Naive thymus-derived CD4-positive, alpha-beta T cell (primary cell): ENCODE data around the gene ARHGAP18. TPM values are rescaled to one million over a fixed set of nuclear protein-coding genes. Genes with fewer than 3 reads are reported as not detected.

Experiments
- ATAC-seq: fragments of 150-1000 bp; cut with Tn5 transposase; 2 replicates; pipeline ENCODE4 v1.10.0; 2021; ENCODE audit warnings: mild to moderate bottlenecking, moderate library complexity
- CTCF ChIA-PET: fragments of 350-600 bp; sonication (Branson Sonifier 250); formaldehyde crosslinking; loops from one replicate; lab custom pipeline; 2021; ENCODE audit warnings: antibody characterized with exemption; lab: Charles Lee
- POLR2A ChIA-PET: fragments of 350-600 bp; sonication (Branson Sonifier 250); formaldehyde crosslinking; loops from one replicate; lab custom pipeline; 2021; ENCODE audit warnings: antibody characterized with exemption, inconsistent platforms; lab: Charles Lee
- DNase-seq, 9 donors: peaks; one replicate each; pipeline versions ENCODE4 v3.0.0 to v3.0.0-alpha.2; 2020 to 2022; ENCODE audit warnings: mixed read lengths in 1 of 9
- H3K27ac ChIP-seq: one replicate; pipeline ENCODE4 v1.7.0; 2013; ENCODE audit warnings: mild to moderate bottlenecking, low read depth, low read length, moderate library complexity
- H3K27me3 ChIP-seq, 2 donors: one replicate each; pipeline ENCODE4 v1.7.0; 2013; ENCODE audit warnings: low read length in 2 of 2, mild to moderate bottlenecking in 2 of 2, moderate library complexity in 2 of 2; ENCODE audit not compliant: control insufficient read depth in 2 of 2, insufficient read depth in 2 of 2
- H3K36me3 ChIP-seq, 3 experiments: 1 replicate in 2 of 3; 2 replicates in 1 of 3; pipeline ENCODE4 v1.7.0; 2013; ENCODE audit warnings: low read length in 3 of 3, mild to moderate bottlenecking in 3 of 3, moderate library complexity in 1 of 3; ENCODE audit not compliant: insufficient read depth in 3 of 3, control insufficient read depth in 2 of 3
- H3K4me1 ChIP-seq, 2 donors: one replicate each; pipeline ENCODE4 v1.7.0; 2013; ENCODE audit warnings: low read length in 2 of 2, mild to moderate bottlenecking in 2 of 2, moderate library complexity in 1 of 2; ENCODE audit not compliant: control insufficient read depth in 2 of 2, insufficient read depth in 2 of 2
- H3K4me3 ChIP-seq: 2 replicates; pipeline ENCODE4 v1.7.0; 2013; ENCODE audit warnings: mild to moderate bottlenecking, low read length
- H3K9me3 ChIP-seq, 3 experiments: 1 replicate in 2 of 3; 2 replicates in 1 of 3; pipeline ENCODE4 v1.7.0; 2013; ENCODE audit warnings: low read length in 3 of 3; ENCODE audit not compliant: control insufficient read depth in 2 of 3
- H3K27ac Mint-ChIP-seq, 9 donors: one replicate each; pipeline ENCODE4 v1.8.0; 2020 to 2022; ENCODE audit warnings: mixed read lengths in 9 of 9, mild to moderate bottlenecking in 8 of 9, moderate library complexity in 5 of 9, inconsistent platforms in 2 of 9
- H3K27me3 Mint-ChIP-seq, 5 donors: one replicate each; pipeline ENCODE4 v1.8.0; 2021 to 2022; ENCODE audit warnings: mixed read lengths in 5 of 5, mild to moderate bottlenecking in 1 of 5
- H3K36me3 Mint-ChIP-seq, 5 donors: one replicate each; pipeline ENCODE4 v1.8.0; 2020 to 2022; ENCODE audit warnings: mixed read lengths in 5 of 5, mild to moderate bottlenecking in 3 of 5, inconsistent platforms in 1 of 5
- H3K4me1 Mint-ChIP-seq, 7 donors: one replicate each; pipeline ENCODE4 v1.8.0; 2020 to 2022; ENCODE audit warnings: mixed read lengths in 7 of 7, mild to moderate bottlenecking in 3 of 7, inconsistent platforms in 1 of 7
- H3K4me3 Mint-ChIP-seq, 10 donors: one replicate each; pipeline ENCODE4 v1.8.0; 2020 to 2022; ENCODE audit warnings: mild to moderate bottlenecking in 10 of 10, mixed read lengths in 10 of 10, moderate library complexity in 6 of 10, inconsistent platforms in 2 of 10
- H3K9me3 Mint-ChIP-seq, 11 donors: one replicate each; pipeline ENCODE4 v1.8.0; 2020 to 2022; ENCODE audit warnings: mixed read lengths in 11 of 11, mild to moderate bottlenecking in 4 of 11, inconsistent platforms in 1 of 11, moderate library complexity in 1 of 11
- intact Hi-C, 2 donors: fragments of 100-400 bp; cut with micrococcal nuclease; formaldehyde crosslinking; loops; one replicate each; pipeline ENCODE4 v1.15.1; 2023
- polyA plus RNA-seq, 2 donors: library from polyadenylated mRNA; unstranded; fragments of 300-500 nt; fragmentation: Illumina TruSeq; gene quantifications; one replicate each; pipeline ENCODE4 v1.2.3, GENCODE V29; 2021
- total RNA-seq, 6 experiments: library from RNA in 5 of 6; stranded (reverse) in 5 of 6; gene quantifications; 1 replicate in 5 of 6; 2 replicates in 1 of 6; pipeline ENCODE4 v1.2.3 and lab custom pipeline; 2021 to 2026

ARHGAP18 gene
- total and polyA plus RNA-seq, 7 experiments from 2014 or later: 0.53 to 9.4 (median 1.5) TPM

GRCh38 chr6:129685662-129686031 is 24.3 kb downstream of the ARHGAP18 start:
- Histone ChIP-seq H3K4me1 (peaks cover 31 to 46% of the 10 kb centered on the region in 2 donors), H3K9me3 (no peaks in the 10 kb centered on the region), H3K27me3 (no peaks in the 10 kb centered on the region), H3K27ac (no peak overlapping the region), H3K4me3 (no peak overlapping the region), H3K36me3 (no peaks in the 10 kb centered on the region)
- CTCF ChIA-PET: no interaction called here
- peak overlapping the region in 1 of 10 donors; percentile 34 for H3K4me3 Mint-ChIP-seq
- POLR2A ChIA-PET: interaction anchor here (0.7 to 1.2 kb wide), 3 partner anchors 10 to 76 kb away, joined by 3 to 4 read pairs (median 3); no protein-coding TSS in a partner anchor
- peak overlapping the region in 1 of 9 donors; percentile 80 for H3K27ac Mint-ChIP-seq
- H3K36me3 Mint-ChIP-seq: peaks cover 0 to 10% (median 0%) of the 10 kb centered on the region in 5 donors
- H3K4me1 Mint-ChIP-seq: peaks cover 38 to 70% (median 45%) of the 10 kb centered on the region in 7 donors
- H3K27me3 Mint-ChIP-seq: no peaks in the 10 kb centered on the region
- DNase-seq: no peak
- no peaks in the 10 kb centered on the region for H3K9me3 Mint-ChIP-seq
- intact Hi-C loops: no loop called here
- ATAC-seq: no peak

GRCh38 chr6:129684903-129685661 is 24.9 kb downstream of the ARHGAP18 start:
- CTCF ChIA-PET: interaction anchor here (1.2 kb wide), 1 partner anchor 43 kb away, joined by 4 read pairs; no protein-coding TSS in a partner anchor
- Histone ChIP-seq H3K4me1 (peaks cover 31 to 46% of the 10 kb centered on the region in 2 donors), H3K27ac (no peak overlapping the region), H3K27me3 (no peaks in the 10 kb centered on the region), H3K4me3 (no peak overlapping the region), H3K36me3 (no peaks in the 10 kb centered on the region), H3K9me3 (no peaks in the 10 kb centered on the region)
- Mint-ChIP-seq H3K27me3 (no peaks in the 10 kb centered on the region), H3K27ac (no peak overlapping the region), H3K4me1 (peaks cover 38 to 72% (median 45%) of the 10 kb centered on the region in 7 donors), H3K36me3 (peaks cover 0 to 10% (median 0%) of the 10 kb centered on the region in 5 donors), H3K4me3 (peak overlapping the region in 2 of 10 donors; percentile 3 to 34), H3K9me3 (no peaks in the 10 kb centered on the region)
- intact Hi-C loops: loop anchor here (1.0 kb wide), 3 partner anchors 13 to 45 kb away; partner anchors contain the start of gene ARHGAP18 (in 1 of the 2)
- DNase-seq (no peak), ATAC-seq (no peak)
- POLR2A ChIA-PET: interaction anchor here (0.7 to 1.5 kb wide), 3 partner anchors 9 to 75 kb away, joined by 3 to 7 read pairs (median 3); no protein-coding TSS in a partner anchor

GRCh38 chr6:129684323-129684884 is 25.6 kb downstream of the ARHGAP18 start:
- Mint-ChIP-seq H3K27me3 (no peaks in the 10 kb centered on the region), H3K9me3 (no peaks in the 10 kb centered on the region), H3K36me3 (peaks cover 0 to 12% (median 0%) of the 10 kb centered on the region in 5 donors), H3K4me3 (peak overlapping the region in 8 of 10 donors; percentile 28 to 73 (median 34)), H3K4me1 (peaks cover 38 to 73% (median 45%) of the 10 kb centered on the region in 7 donors), H3K27ac (peak overlapping the region in 6 of 9 donors; percentile 1 to 81 (median 66))
- no peak overlapping the region for H3K4me3 ChIP-seq
- CTCF ChIA-PET: interaction anchor here (0.7 to 1.3 kb wide), 4 partner anchors 13 to 337 kb away, joined by 3 to 6 read pairs (median 4); no protein-coding TSS in a partner anchor
- H3K9me3 ChIP-seq: no peaks in the 10 kb centered on the region
- DNase-seq (no peak), ATAC-seq (no peak)
- peaks cover 31 to 46% of the 10 kb centered on the region in 2 donors for H3K4me1 ChIP-seq
- POLR2A ChIA-PET: interaction anchor here (0.6 to 1.5 kb wide), 3 partner anchors 9 to 170 kb away, joined by 3 to 7 read pairs (median 3); no protein-coding TSS in a partner anchor
- intact Hi-C loops: loop anchor here (1.0 kb wide), 3 partner anchors 12 to 46 kb away; partner anchors contain the start of gene ARHGAP18 (in 1 of the 2)
- H3K27ac ChIP-seq: no peak overlapping the region
- H3K27me3 ChIP-seq: no peaks in the 10 kb centered on the region
- H3K36me3 ChIP-seq: no peaks in the 10 kb centered on the region

- Histone ChIP-seq H3K4me3 (no peak overlapping the region), H3K9me3 (no peaks in the 10 kb centered on the region), H3K4me1 (peaks cover 31 to 46% of the 10 kb centered on the region in 2 donors), H3K36me3 (no peaks in the 10 kb centered on the region), H3K27me3 (no peaks in the 10 kb centered on the region), H3K27ac (no peak overlapping the region)
- ChIA-PET CTCF (interaction anchor here (0.7 to 1.3 kb wide), 5 partner anchors 12 to 337 kb away, joined by 3 to 6 read pairs (median 3); no protein-coding TSS in a partner anchor), POLR2A (interaction anchor here (0.6 to 1.5 kb wide), 4 partner anchors 8 to 169 kb away, joined by 3 to 7 read pairs (median 3); no protein-coding TSS in a partner anchor)
- no peaks in the 10 kb centered on the region for H3K9me3 Mint-ChIP-seq
- intact Hi-C loops: loop anchor here (1.0 kb wide), 3 partner anchors 11 to 47 kb away; partner anchors contain the start of gene ARHGAP18 (in 1 of the 2)
- peaks cover 38 to 68% (median 45%) of the 10 kb centered on the region in 7 donors for H3K4me1 Mint-ChIP-seq
- H3K36me3 Mint-ChIP-seq: peaks cover 0 to 12% (median 0%) of the 10 kb centered on the region in 5 donors
- DNase-seq (peak in 8 of 9 donors; percentile 11 to 54 (median 34)), ATAC-seq (peak; percentile 92)
- peak overlapping the region in 8 of 9 donors; percentile 1 to 81 (median 50) for H3K27ac Mint-ChIP-seq
- no peaks in the 10 kb centered on the region for H3K27me3 Mint-ChIP-seq
- peak overlapping the region in 8 of 10 donors; percentile 28 to 73 (median 34) for H3K4me3 Mint-ChIP-seq
These were observed 26.2 kb downstream of the ARHGAP18 start for GRCh38 chr6:129683601-129684322.

- Mint-ChIP-seq H3K4me3 (no peak overlapping the region), H3K27me3 (no peaks in the 10 kb centered on the region), H3K36me3 (peaks cover 0 to 9% (median 0%) of the 10 kb centered on the region in 5 donors), H3K27ac (peak overlapping the region in 1 of 9 donors; percentile 6), H3K9me3 (no peaks in the 10 kb centered on the region), H3K4me1 (peaks cover 27 to 68% (median 31%) of the 10 kb centered on the region in 7 donors)
- Histone ChIP-seq H3K27me3 (no peaks in the 10 kb centered on the region), H3K36me3 (no peaks in the 10 kb centered on the region), H3K4me3 (no peak overlapping the region), H3K27ac (no peak overlapping the region), H3K9me3 (no peaks in the 10 kb centered on the region), H3K4me1 (peaks cover 22 to 35% of the 10 kb centered on the region in 2 donors)
- DNase-seq (no peak), ATAC-seq (no peak)
- CTCF ChIA-PET: no interaction called here
- POLR2A ChIA-PET: interaction anchor here (0.8 kb wide), 1 partner anchor 9 kb away, joined by 5 read pairs; no protein-coding TSS in a partner anchor
- intact Hi-C loops: no loop called here
These were observed 28.1 kb downstream of the ARHGAP18 start for GRCh38 chr6:129681913-129682205.

GRCh38 chr6:129680633-129681032 is 29.3 kb downstream of the ARHGAP18 start:
- H3K4me3 ChIP-seq: no peak overlapping the region
- peaks cover 0 to 11% (median 0%) of the 10 kb centered on the region in 5 donors for H3K36me3 Mint-ChIP-seq
- H3K27me3 Mint-ChIP-seq: no peaks in the 10 kb centered on the region
- H3K9me3 Mint-ChIP-seq: no peaks in the 10 kb centered on the region
- POLR2A ChIA-PET: no interaction called here
- DNase-seq (no peak), ATAC-seq (no peak)
- H3K9me3 ChIP-seq: no peaks in the 10 kb centered on the region
- no peaks in the 10 kb centered on the region for H3K36me3 ChIP-seq
- H3K4me1 Mint-ChIP-seq: peaks cover 18 to 67% (median 21%) of the 10 kb centered on the region in 7 donors
- CTCF ChIA-PET: no interaction called here
- intact Hi-C loops: no loop called here
- no peaks in the 10 kb centered on the region for H3K27me3 ChIP-seq
- H3K4me1 ChIP-seq: peaks cover 13 to 22% of the 10 kb centered on the region in 2 donors
- H3K27ac Mint-ChIP-seq: no peak overlapping the region
- H3K4me3 Mint-ChIP-seq: no peak overlapping the region
- no peak overlapping the region for H3K27ac ChIP-seq
